H1 (cell line): ENCODE measurements around the gene KLHL29. TPM values are rescaled to one million over a fixed set of nuclear protein-coding genes. Genes with fewer than 3 reads are reported as not detected.

Experiments
- CTCF ChIA-PET: fragments of 300-600 bp; sonication (Branson Sonifier 250); formaldehyde crosslinking; loops from one replicate; lab custom pipeline; 2021; ENCODE audit not compliant: partially characterized antibody; lab: Charles Lee
- POLR2A ChIA-PET: fragments of 300-600 bp; sonication (Branson Sonifier 250); formaldehyde crosslinking; loops from one replicate; lab custom pipeline; 2021; ENCODE audit warnings: inconsistent platforms; ENCODE audit not compliant: partially characterized antibody; lab: Charles Lee
- DNase-seq, 2 experiments: peaks; one replicate each; pipeline versions ENCODE4 v3.0.0 to v3.0.0-alpha.2; 2010 to 2022; ENCODE audit warnings: low spot score in 2 of 2, low read depth in 1 of 2, mixed read lengths in 1 of 2
- FAIRE-seq: peaks from 2 replicates; lab custom pipeline; 2011; peaks lifted over from hg19 to GRCh38; lab: Jason Lieb, UNC
- H2AFZ ChIP-seq: 2 replicates; pipeline ENCODE4 v1.8.1; 2012; ENCODE audit warnings: low read length, inconsistent platforms
- H2AK5ac ChIP-seq: 2 replicates; pipeline ENCODE4 v1.6.1; 2013; ENCODE audit warnings: low read depth, low read length
- H2BK120ac ChIP-seq: replicated peaks from 2 replicates; pipeline ENCODE3; 2013; ENCODE audit warnings: low read depth, low read length, inconsistent platforms
- H2BK12ac ChIP-seq: 2 replicates; pipeline ENCODE4 v1.6.1; 2013; ENCODE audit warnings: low read depth, low read length
- H2BK15ac ChIP-seq: 2 replicates; pipeline ENCODE4 v1.6.1; 2013; ENCODE audit warnings: low read length
- H2BK20ac ChIP-seq: 2 replicates; pipeline ENCODE4 v1.6.1; 2013; ENCODE audit warnings: low read length
- H2BK5ac ChIP-seq: 2 replicates; pipeline ENCODE4 v1.6.1; 2013; ENCODE audit warnings: low read depth, low read length
- H3K14ac ChIP-seq: 2 replicates; pipeline ENCODE4 v1.6.1; 2013; ENCODE audit warnings: inconsistent platforms; ENCODE audit not compliant: insufficient read length
- H3K18ac ChIP-seq: 2 replicates; pipeline ENCODE4 v1.6.1; 2013; ENCODE audit warnings: low read length; ENCODE audit errors: extremely low read depth
- H3K23ac ChIP-seq: 2 replicates; pipeline ENCODE4 v1.6.1; 2013; ENCODE audit warnings: inconsistent platforms; ENCODE audit not compliant: insufficient read length
- H3K23me2 ChIP-seq: 2 replicates; pipeline ENCODE4 v1.6.1; 2013; ENCODE audit warnings: low read depth, low read length
- H3K27ac ChIP-seq: 2 replicates; pipeline ENCODE4 v1.6.1; 2011; ENCODE audit warnings: low read depth, low read length, inconsistent platforms
- H3K27me3 ChIP-seq, 4 experiments: replicated peaks in 1 of 4; 1 replicate in 1 of 4; 2 replicates in 3 of 4; pipeline versions ENCODE4 v1.6.1 to v1.8.1; 2011 to 2013; ENCODE audit warnings: low read length in 3 of 4, mild to moderate bottlenecking in 3 of 4, inconsistent platforms in 2 of 4, mixed read lengths in 2 of 4, moderate library complexity in 1 of 4; ENCODE audit not compliant: control insufficient read depth in 3 of 4, insufficient read depth in 3 of 4; ENCODE audit errors: extremely low read depth in 1 of 4
- H3K36me3 ChIP-seq, 4 experiments: 2 replicates each; pipeline versions ENCODE4 v1.6.1 to v1.8.1; 2011 to 2013; ENCODE audit warnings: mild to moderate bottlenecking in 4 of 4, low read length in 3 of 4, moderate library complexity in 2 of 4, control low read depth in 1 of 4, inconsistent platforms in 1 of 4; ENCODE audit not compliant: insufficient read depth in 4 of 4, control insufficient read depth in 2 of 4
- H3K4ac ChIP-seq: replicated peaks from 2 replicates; pipeline ENCODE3; 2013; ENCODE audit warnings: low read length, low read depth, mixed read lengths, inconsistent platforms; ENCODE audit not compliant: insufficient read length
- H3K4me1 ChIP-seq, 4 experiments: replicated peaks in 1 of 4; 1 replicate in 1 of 4; 2 replicates in 3 of 4; pipeline versions ENCODE4 v1.6.1 to v1.8.1; 2011 to 2013; ENCODE audit warnings: low read length in 3 of 4, inconsistent platforms in 2 of 4, mixed read lengths in 1 of 4; ENCODE audit not compliant: insufficient read depth in 4 of 4, control insufficient read depth in 3 of 4
- H3K4me2 ChIP-seq, 2 experiments: 2 replicates each; pipeline versions ENCODE4 v1.6.1 to v1.8.1; 2011 to 2013; ENCODE audit warnings: low read depth in 2 of 2, low read length in 2 of 2, control low read depth in 1 of 2, inconsistent platforms in 1 of 2, mild to moderate bottlenecking in 1 of 2; ENCODE audit not compliant: insufficient read depth in 1 of 2
- H3K4me3 ChIP-seq, 4 experiments: fragments of 200-600, 300-600 bp in 1 of 4; sonication (generic), shearing (Covaris generic), sonication (Bioruptor Twin) in 1 of 4; 2 replicates each; pipeline versions ENCODE4 v1.5.1 to v1.8.1; 2011 to 2016; ENCODE audit warnings: low read length in 4 of 4, low read depth in 3 of 4, control low read depth in 2 of 4, inconsistent platforms in 2 of 4, mild to moderate bottlenecking in 2 of 4, mixed read lengths in 1 of 4, moderate library complexity in 1 of 4; ENCODE audit not compliant: insufficient read depth in 2 of 4; ENCODE audit errors: extremely low read depth in 1 of 4
- H3K56ac ChIP-seq: replicated peaks from 2 replicates; pipeline ENCODE3; 2013; ENCODE audit warnings: low read depth, mild to moderate bottlenecking, mixed read lengths, low read length, inconsistent platforms; ENCODE audit not compliant: insufficient read length
- H3K79me1 ChIP-seq: 2 replicates; pipeline ENCODE4 v1.6.1; 2013; ENCODE audit warnings: low read depth, low read length, control low read depth
- H3K79me2 ChIP-seq, 2 experiments: 2 replicates each; pipeline versions ENCODE4 v1.6.1 to v1.8.1; 2012 to 2013; ENCODE audit warnings: low read length in 2 of 2, mild to moderate bottlenecking in 2 of 2, inconsistent platforms in 1 of 2; ENCODE audit not compliant: insufficient read depth in 2 of 2, control insufficient read depth in 1 of 2
- H3K9ac ChIP-seq, 4 experiments: replicated peaks in 1 of 4; 1 replicate in 1 of 4; 2 replicates in 3 of 4; pipeline versions ENCODE4 v1.6.1 to v1.8.1; 2011 to 2013; ENCODE audit warnings: low read depth in 3 of 4, low read length in 3 of 4, control low read depth in 2 of 4, mild to moderate bottlenecking in 2 of 4, moderate library complexity in 2 of 4, inconsistent platforms in 1 of 4; ENCODE audit errors: extremely low read depth in 1 of 4
- H3K9me3 ChIP-seq, 2 experiments: 2 replicates each; pipeline versions ENCODE4 v1.6.1 to v1.8.1; 2012 to 2013; ENCODE audit warnings: mild to moderate bottlenecking in 2 of 2, moderate library complexity in 2 of 2, control low read depth in 1 of 2, inconsistent platforms in 1 of 2, low read depth in 1 of 2, low read length in 1 of 2, mixed read lengths in 1 of 2; ENCODE audit not compliant: insufficient read depth in 2 of 2
- H4K20me1 ChIP-seq, 2 experiments: replicated peaks in 1 of 2; 2 replicates each; pipeline versions ENCODE3 to v1.8.1; 2011 to 2013; ENCODE audit warnings: inconsistent platforms in 2 of 2, low read length in 2 of 2, mild to moderate bottlenecking in 1 of 2; ENCODE audit not compliant: insufficient read depth in 2 of 2, control insufficient read depth in 1 of 2
- H4K5ac ChIP-seq: 2 replicates; pipeline ENCODE4 v1.6.1; 2013; ENCODE audit warnings: low read length, low read depth, mixed read lengths, inconsistent platforms; ENCODE audit not compliant: insufficient read length
- H4K8ac ChIP-seq: 2 replicates; pipeline ENCODE4 v1.8.0; 2013; ENCODE audit warnings: mild to moderate bottlenecking, moderate library complexity, low read length, inconsistent platforms; ENCODE audit not compliant: insufficient read depth; ENCODE audit errors: extremely low read depth
- H4K91ac ChIP-seq: replicated peaks from 2 replicates; pipeline ENCODE3; 2013; ENCODE audit warnings: low read length, mixed read lengths, inconsistent platforms; ENCODE audit not compliant: insufficient read length
- CBX8 ChIP-seq: fragments of 300-800, 300-1000 bp; sonication (generic); IDR thresholded peaks from 2 replicates; pipeline ENCODE4 v1.7.1; 2016; ENCODE audit warnings: low read depth, low read length, borderline replicate concordance
- EP300 ChIP-seq, 2 experiments: IDR thresholded peaks; 1 replicate in 1 of 2; 2 replicates in 1 of 2; pipeline ENCODE4 v1.6.1; 2011 to 2012; ENCODE audit warnings: low read depth in 2 of 2, low read length in 2 of 2, mild to moderate bottlenecking in 2 of 2, borderline replicate concordance in 1 of 2, inconsistent platforms in 1 of 2, moderate library complexity in 1 of 2
- JUND ChIP-seq: IDR thresholded peaks from 2 replicates; pipeline ENCODE4 v1.6.1; 2011; ENCODE audit warnings: mild to moderate bottlenecking, improper control_type of control experiment, low read length
- KDM1A ChIP-seq: fragments of 200-600, 300-600 bp; sonication (generic); IDR thresholded peaks from 2 replicates; pipeline ENCODE4 v1.7.1; 2016; ENCODE audit warnings: mild to moderate bottlenecking, low read length, borderline replicate concordance
- KDM4A ChIP-seq: IDR thresholded peaks from one replicate; pipeline ENCODE4 v1.7.1; 2012; ENCODE audit warnings: low read depth, mild to moderate bottlenecking, moderate library complexity, low read length, inconsistent platforms; ENCODE audit not compliant: severe bottlenecking
- PHF8 ChIP-seq: fragments of 200-600 bp; sonication (generic); conservative IDR thresholded peaks from 2 replicates; pipeline ENCODE4 v1.7.1; 2012; ENCODE audit warnings: low read depth, mild to moderate bottlenecking, inconsistent platforms, low read length, moderate library complexity
- RAD21 ChIP-seq, 2 experiments: IDR thresholded peaks in 1 of 2; conservative IDR thresholded peaks in 1 of 2; 2 replicates each; pipeline ENCODE4 v1.6.1; 2011; ENCODE audit warnings: low read depth in 2 of 2, low read length in 2 of 2, improper control_type of control experiment in 1 of 2, inconsistent platforms in 1 of 2, mild to moderate bottlenecking in 1 of 2, moderate library complexity in 1 of 2
- SIN3A ChIP-seq, 2 experiments: IDR thresholded peaks in 1 of 2; conservative IDR thresholded peaks in 1 of 2; 2 replicates each; pipeline ENCODE4 v1.6.1; 2011 to 2012; ENCODE audit warnings: low read length in 2 of 2, improper control_type of control experiment in 1 of 2, low read depth in 1 of 2, mild to moderate bottlenecking in 1 of 2
- SIRT6 ChIP-seq: IDR thresholded peaks from one replicate; pipeline ENCODE4 v1.7.1; 2012; ENCODE audit warnings: low read length, inconsistent platforms
- SIX5 ChIP-seq: IDR thresholded peaks from 2 replicates; pipeline ENCODE4 v1.6.1; 2011; ENCODE audit warnings: mild to moderate bottlenecking, low read depth, low read length
- SP1 ChIP-seq: IDR thresholded peaks from 2 replicates; pipeline ENCODE4 v1.6.1; 2011; ENCODE audit warnings: low read depth, low read length
- USF2 ChIP-seq: IDR thresholded peaks from 2 replicates; pipeline ENCODE4 v1.6.1; 2011; ENCODE audit warnings: low read length, improper control_type of control experiment
- WGBS, 2 experiments: shearing (Covaris generic) in 1 of 2; methylation state at CpG; one replicate each; pipeline versions ENCODE4 v1.1.6 to v1.1.7; 2013 to 2015; ENCODE audit warnings: low lambda C conversion rate in 2 of 2, mixed read lengths in 2 of 2, inconsistent platforms in 1 of 2, low coverage in 1 of 2, missing lambda C conversion rate in 1 of 2; ENCODE audit not compliant: insufficient replicate concordance in 2 of 2, insufficient coverage in 1 of 2, insufficient read length in 1 of 2; ENCODE audit errors: extremely low coverage in 1 of 2, missing lambda C conversion rate in 1 of 2; 5-methylcytosine and 5-hydroxymethylcytosine counted together
- polyA plus RNA-seq, 7 experiments: library from polyadenylated mRNA; depleted of rRNA in 3 of 7; stranded (reverse) in 5 of 7; unstranded in 2 of 7; fragments of >200 nt in 5 of 7; fragments of 200-250 nt in 2 of 7; gene quantifications; 1 replicate in 5 of 7; 2 replicates in 1 of 7; 4 replicates in 1 of 7; pipeline versions ENCODE4 v1.2.1 to v1.2.3, GENCODE V29; 2011 to 2013; ENCODE audit warnings: missing spikeins in 2 of 7, mixed read lengths in 2 of 7
- total RNA-seq: library from RNA; stranded (reverse); fragmentation: NEBNext Ultra II Directional; extraction: Animal tissue kit (Norgen Biotek cat#: 25700); gene quantifications from 2 replicates; pipeline ENCODE4 v1.2.1, GENCODE V29; 2021

KLHL29 gene
- total and polyA plus RNA-seq, 2 of the 8 experiments (the other 6 are each of a cell fraction or from before 2014, with no cell fraction given): 1.1 to 4.7 TPM

DNA sequence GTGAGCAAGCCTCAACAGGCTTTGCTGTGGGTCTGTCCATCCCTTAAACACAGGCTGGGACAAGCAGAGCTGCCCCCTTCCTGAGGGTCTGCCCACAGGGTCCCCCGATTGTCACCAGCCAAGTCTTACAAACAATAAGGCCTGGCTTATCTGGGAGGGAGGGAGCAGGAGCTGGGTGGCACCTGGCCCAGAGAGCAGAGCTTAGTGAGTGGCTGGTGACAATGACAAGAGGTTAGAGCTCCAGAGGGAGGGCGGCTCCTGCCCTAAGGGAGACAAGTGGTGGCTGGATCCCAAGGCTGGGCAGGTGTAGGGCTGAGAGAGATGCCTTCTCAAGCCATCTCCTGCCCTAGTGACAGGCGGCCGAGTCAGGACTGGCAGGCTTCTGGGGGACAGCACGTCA lies 125.5 kb downstream of the KLHL29 start:
- CTCF ChIA-PET: interaction anchor here (0.8 to 3.1 kb wide), 5 partner anchors 10 to 32 kb away, joined by 3 to 9 read pairs (median 3); no protein-coding TSS in a partner anchor
- 0 out of 2 replicates have a peak overlapping the region, but pooled peaks have one; percentile 8 for H4K8ac ChIP-seq
- TF ChIP-seq KDM1A: no peak
- no peak for TF ChIP-seq USF2
- no peak for TF ChIP-seq SIRT6
- TF ChIP-seq JUND: no peak
- TF ChIP-seq SIX5: no peak
- TF ChIP-seq EP300 (IDR thresholded peaks at IDR 0.05; ENCODE audit: borderline replicate concordance in 1 of 2, low read depth in 2 of 2, low read length in 2 of 2): no peak
- no peak for TF ChIP-seq PHF8
- no peak for TF ChIP-seq SIN3A (conservative IDR thresholded peaks at IDR 0.05 in 1 of 2, IDR thresholded peaks at IDR 0.05 in 1 of 2; ENCODE audit: low read depth in 1 of 2, low read length in 2 of 2)
- TF ChIP-seq SP1: no peak
- no peak for TF ChIP-seq RAD21 (IDR thresholded peaks at IDR 0.05 in 1 of 2, conservative IDR thresholded peaks at IDR 0.05 in 1 of 2; ENCODE audit: low read depth in 2 of 2, low read length in 2 of 2)
- no peak for TF ChIP-seq KDM4A
- no peak for TF ChIP-seq CBX8

More for the DNA sequence above, 125.5 kb downstream of the KLHL29 start:
- Histone ChIP-seq H3K4me3 (no peak overlapping the region), H3K4me2 (no peak overlapping the region), H3K27ac (no peak overlapping the region), H3K9me3 (no peaks in the 10 kb centered on the region), H3K79me2 (no peaks in the 10 kb centered on the region), H3K36me3 (no peaks in the 10 kb centered on the region), H3K56ac (no peak overlapping the region), H3K23me2 (peaks cover 2% of the 10 kb centered on the region; the same call in 1 of the 2 replicates), H2AFZ (no peak overlapping the region), H3K4me1 (peaks cover 0 to 2% (median 0%) of the 10 kb centered on the region in 4 experiments; a peak in 3 of 7 replicates), H3K4ac (no peak overlapping the region), H2BK12ac (no peak overlapping the region), H2AK5ac (no peak overlapping the region), H2BK20ac (no peak overlapping the region), H3K9ac (no peak overlapping the region), H3K79me1 (no peaks in the 10 kb centered on the region), H4K5ac (no peak overlapping the region), H2BK120ac (no peak overlapping the region), H4K91ac (no peak overlapping the region), H3K23ac (no peak overlapping the region), H4K20me1 (no peaks in the 10 kb centered on the region), H2BK5ac (no peak overlapping the region; the same call in 1 of the 2 replicates), H3K18ac (no peak overlapping the region), H2BK15ac (0 out of 2 replicates have a peak overlapping the region, but pooled peaks have one; percentile 46), H3K27me3 (no peaks in the 10 kb centered on the region), H3K14ac (no peak overlapping the region)
- FAIRE-seq: no peak
- WGBS, 2 experiments: 91% methylated on average over 5 of the region's 5 CpGs; no CpG with 5 or more reads in 1 of the 2 experiments
- no peak for DNase-seq
- POLR2A ChIA-PET: no interaction called here
